GM19395 (cell line): ENCODE measurements around the gene AFF3.

Experiments used
- ATAC-seq: cut with Tn5 transposase; IDR thresholded peaks from one replicate; pipeline ENCODE4 v1.9.1; 2021; ENCODE audit warnings: mild to moderate bottlenecking, moderate library complexity; ENCODE audit not compliant: unreplicated experiment

The AFF3 gene

DNA sequence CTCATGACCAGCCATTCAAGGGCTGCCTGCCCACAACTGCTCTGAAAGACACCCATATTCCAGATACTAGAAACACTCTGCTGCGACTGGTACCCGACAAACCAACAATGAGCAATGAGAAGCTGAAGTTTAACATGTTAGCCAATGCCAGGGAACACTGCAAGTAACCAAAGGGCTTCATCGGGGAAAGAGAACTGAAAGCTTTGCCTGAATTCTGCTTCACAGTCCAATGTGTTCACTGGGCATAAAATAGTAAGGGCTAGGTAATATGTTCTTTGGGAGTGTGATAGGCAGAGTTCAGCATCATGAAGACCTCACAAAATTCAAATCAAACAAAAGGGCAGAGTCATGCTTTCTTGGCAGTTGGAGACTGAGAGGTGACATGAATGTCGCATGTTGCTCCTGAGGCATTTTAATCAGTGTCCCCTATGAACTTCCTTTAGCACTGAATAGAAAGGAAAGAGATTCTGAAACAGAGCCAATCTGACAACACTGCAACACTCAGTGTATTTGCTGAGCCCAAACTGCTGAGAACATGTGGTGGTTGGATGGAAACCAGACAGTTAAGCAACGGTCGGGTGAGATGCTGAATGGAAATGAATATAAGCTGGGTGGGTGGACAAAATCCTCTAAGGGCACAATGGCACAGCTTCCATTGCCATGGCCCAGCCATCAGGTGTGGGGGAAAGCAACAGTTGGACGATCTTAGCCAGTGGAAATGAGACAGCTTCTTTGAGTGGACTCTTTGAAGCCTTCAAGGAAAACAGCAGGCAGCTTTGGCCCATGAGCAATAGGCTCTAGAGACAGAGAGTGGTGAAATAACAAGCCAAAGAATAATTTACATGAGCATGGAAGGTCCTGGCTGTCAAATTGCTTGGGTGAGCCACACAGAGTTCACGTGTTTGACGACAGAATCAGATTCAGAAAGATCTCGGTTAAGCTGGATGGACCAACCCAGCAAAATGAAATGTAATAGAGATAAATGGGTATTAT lies 277.5 kb downstream of the AFF3 start:
- no peak for ATAC-seq

DNA sequence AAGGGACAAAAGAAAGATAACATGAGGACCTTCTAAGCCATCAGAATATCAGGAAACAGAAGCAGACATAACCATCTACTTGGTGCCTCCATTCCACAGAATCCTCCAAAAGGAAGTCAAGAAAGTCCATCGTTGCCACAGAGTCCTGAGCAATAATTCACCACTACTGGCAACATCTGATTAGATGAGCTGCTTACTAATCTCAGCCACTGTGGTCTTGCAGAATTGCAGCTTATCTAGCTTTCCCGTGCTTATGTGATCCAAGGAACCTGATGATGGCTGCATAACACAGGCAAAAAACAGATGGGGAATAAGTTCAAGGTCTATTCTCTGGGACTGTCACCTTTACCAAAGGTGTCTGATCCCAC lies 278.5 kb downstream of the AFF3 start:
- ATAC-seq: no peak

DNA sequence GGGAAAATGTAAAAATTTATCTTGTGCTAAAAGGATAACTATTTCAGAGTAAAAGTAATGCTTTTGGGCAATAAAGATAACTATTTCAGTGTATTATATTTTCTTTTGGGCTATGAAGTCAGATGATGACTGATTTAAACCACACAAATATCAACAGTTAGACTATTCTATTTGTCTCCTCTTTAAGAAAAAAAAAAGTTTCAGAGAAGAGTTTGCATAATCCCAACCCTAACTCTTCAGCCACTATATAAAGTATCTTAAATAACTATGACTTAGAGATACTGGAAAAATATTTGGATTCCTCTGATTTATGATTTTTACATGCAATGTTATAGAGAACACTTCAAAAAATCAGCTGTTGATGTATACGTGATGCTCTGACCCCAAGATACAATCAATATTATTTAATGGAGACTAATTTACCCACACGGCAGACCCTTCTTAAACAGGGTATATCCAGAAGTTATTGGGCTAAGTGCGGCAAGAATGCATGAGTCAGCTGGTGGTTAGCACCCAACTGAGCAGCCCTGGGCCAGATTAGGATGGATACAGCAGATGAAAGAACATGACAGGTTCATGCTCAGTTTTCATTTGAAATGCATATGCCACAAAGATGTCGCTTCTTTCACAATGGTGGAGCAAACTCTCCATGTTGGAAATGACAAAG lies 279.0 kb downstream of the AFF3 start:
- ATAC-seq: no peak

DNA sequence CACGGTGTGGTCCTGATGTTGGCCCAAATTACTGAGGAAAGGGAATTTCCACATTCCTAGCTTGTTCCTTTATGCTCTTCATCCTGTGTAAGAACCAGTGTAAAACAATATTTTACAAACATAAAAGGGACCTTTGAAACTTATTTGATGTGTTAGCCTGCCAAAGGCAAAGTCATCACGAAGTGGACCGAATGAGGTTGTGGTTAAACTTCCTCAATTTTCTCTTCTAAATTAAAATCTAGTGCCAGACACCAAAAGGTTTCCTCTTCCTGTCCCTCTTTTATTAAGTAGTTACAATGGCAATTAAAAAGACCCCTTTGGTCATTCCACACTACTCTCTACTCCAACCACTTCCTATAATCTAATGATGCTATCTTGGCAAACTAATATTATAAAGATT lies 279.8 kb downstream of the AFF3 start:
- ATAC-seq: no peak

DNA sequence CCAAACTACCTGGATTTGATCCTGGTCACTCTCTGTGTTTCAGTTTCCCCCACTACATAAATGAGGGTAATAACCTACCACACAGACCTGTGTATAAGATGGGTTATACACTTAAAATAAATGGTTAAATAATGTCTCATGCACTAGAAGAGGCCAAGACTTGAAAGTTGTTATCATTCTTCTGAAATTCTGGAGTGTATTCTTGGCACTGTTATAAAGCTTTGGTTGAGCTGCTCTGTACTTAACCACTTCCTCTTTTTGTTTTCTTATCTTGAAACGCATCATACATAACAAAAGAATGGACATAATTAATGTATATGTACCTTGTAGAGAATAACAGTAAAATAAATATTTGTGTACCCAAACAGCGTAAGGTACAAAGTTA lies 281.0 kb downstream of the AFF3 start:
- no peak for ATAC-seq

DNA sequence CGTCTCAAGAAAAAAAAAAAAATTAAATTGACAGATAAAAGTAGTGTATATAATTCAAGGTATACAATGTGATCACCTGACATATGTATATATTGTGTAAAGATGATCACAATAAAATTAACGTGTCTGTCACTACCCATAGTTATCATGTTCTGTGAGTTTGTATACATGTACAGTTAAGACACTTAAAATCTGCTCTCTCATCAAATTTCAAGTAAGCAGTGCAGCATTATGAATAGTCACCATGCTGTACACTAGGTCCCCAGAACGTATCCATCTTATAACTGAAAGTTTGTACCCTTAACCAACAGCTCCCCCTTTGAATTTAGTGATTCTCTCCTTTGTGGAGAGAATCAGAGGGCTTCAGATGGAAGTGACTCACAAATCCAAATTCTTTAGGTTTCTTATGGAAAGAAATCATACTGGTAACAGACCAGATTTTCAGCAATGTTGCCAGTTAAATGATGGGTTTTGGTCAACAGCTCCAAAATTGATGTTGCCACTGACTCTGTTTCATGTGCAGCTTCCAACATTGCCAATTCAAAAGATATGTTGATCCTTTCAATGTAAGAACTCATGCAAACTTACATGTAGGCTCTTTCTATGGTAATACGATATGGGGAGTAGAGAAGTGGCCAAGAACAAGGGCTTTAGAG lies 281.5 kb downstream of the AFF3 start:
- ATAC-seq: no peak

DNA sequence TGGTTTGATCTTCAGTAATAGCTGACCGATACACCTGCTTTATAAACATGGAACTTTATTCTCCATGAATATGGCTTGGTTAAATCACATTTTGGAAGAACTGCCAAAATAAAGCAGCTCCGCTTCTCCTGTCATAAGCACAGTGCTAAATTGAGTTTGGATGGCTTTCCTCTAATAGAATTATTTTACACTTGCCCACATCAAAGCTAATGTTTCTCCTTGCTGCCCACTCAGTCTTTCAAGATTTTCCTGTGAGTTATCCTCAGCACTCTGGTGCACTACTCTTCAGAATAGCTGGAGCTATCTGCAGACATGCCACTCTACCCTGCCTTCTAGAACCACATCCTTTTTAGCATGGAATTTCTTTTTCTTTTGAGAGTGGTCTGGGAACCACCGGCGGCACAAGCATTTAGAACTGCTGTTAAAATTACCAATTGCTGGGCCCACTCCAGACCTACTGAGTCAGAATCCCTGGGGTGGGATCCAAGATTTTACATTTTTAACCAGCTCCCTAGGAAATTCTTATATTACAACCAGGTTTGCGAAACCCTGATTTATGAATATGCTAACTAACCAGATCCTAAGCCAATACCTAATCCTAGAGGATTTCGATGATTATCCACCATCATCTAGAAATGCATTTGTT lies 283.3 kb downstream of the AFF3 start:
- ATAC-seq: no peak

DNA sequence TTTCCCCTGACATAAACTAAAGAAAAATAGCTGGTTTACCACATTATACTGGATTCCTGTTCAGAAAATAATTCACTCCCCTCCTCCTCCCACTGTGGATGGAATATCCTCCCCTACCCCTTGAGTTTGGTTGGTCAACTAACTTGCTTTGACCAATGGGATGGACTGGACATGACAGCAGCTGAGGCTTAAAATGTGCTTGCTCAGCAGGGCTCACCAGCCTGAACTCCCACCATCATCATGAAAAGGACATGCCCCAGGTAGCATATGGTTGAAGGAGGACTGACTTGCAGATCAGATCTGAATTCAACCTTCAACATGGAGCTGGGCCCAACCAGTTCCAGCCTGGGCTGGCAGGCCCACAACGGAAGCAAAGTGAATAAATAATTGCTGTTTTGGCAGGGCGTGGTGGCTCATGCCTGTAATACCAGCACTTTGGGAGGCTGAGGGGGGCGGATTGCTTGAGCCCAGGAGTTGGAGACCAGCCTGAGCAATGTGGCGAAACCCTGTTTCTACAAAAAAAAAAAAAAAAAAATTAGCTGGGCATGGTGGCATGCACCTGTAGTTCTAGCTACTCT lies 284.4 kb downstream of the AFF3 start:
- ATAC-seq: no peak

DNA sequence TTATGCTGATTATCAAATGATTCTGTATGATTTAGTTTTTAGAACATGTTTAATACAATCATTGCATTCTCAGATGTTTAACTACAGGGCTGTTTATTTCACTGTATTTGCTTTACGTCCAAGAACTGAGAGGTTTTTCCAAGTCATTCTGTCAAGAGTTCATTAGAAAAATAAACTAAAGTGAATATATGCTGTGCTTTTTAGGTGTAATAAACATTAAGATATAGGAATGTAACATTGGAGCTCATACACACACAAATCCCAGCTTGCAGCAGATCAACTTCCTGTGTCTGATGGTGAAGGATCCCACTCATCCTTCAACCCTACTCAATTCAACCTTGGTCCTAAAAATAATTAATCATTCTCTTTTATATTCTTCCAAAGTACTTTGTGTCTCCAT lies 285.0 kb downstream of the AFF3 start:
- no peak for ATAC-seq

DNA sequence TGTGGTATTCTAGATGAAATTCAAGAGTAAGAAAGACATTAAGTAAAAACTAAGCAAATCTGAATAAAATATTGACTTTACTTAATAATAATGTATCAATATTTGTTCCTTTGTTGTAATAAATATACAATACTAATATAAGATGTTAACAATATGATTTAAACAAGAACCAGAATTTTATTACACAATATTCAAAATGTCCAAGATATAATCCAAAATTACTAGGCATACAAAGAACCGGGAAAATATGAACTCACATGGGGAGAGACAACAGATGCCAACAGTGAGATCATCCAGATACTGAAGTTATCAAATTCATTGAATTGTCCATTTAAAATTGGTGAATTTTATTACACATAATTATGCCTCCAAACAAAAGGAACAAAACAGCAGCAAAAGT lies 286.3 kb downstream of the AFF3 start:
- ATAC-seq: no peak

DNA sequence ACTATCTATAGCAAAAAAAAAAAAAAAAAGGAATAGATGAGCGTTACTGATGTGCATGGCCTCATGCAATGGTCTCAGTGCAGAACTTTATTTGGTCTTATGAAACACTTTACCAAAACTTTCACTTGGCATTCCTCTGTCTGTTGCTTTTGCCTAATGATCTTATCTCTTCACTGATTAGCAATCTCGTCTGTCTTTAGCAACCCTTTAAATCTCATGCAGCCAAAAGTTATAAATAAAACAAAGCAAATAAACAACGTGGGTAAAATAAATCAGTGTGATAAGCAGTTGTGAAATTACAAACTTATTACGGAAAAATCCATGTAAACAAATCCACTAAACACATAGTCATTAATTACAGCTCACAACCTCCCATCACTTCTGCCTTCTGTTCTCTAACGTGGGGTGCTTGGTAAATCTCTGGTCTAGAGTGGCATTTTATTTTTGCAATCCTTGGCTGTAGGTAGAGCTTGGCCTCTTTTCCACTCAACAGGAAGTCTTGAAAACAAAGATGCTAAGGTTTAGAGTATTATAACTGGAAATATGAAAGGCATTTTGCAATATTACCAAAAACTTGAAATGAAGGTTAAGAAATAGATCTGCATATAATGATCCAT lies 288.0 kb downstream of the AFF3 start:
- no peak for ATAC-seq

DNA sequence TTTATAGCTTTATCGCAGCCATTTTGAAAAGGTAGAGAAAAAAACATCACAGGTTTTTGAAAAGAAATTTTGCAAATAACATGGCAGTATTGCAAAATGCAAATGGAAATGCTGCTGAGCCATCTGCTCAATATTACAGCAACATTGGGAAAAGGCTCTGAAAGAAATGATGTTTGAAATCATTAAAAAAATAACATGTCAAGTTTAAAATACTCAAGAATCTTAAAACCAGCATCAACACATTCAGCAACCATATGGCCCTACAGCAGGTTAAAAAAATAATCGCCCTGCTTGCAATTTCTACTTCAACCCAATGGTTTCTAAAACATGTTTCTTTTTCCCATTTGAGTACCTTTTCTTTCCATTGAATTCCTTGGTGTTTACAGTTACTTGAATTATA lies 289.4 kb downstream of the AFF3 start:
- ATAC-seq: no peak

DNA sequence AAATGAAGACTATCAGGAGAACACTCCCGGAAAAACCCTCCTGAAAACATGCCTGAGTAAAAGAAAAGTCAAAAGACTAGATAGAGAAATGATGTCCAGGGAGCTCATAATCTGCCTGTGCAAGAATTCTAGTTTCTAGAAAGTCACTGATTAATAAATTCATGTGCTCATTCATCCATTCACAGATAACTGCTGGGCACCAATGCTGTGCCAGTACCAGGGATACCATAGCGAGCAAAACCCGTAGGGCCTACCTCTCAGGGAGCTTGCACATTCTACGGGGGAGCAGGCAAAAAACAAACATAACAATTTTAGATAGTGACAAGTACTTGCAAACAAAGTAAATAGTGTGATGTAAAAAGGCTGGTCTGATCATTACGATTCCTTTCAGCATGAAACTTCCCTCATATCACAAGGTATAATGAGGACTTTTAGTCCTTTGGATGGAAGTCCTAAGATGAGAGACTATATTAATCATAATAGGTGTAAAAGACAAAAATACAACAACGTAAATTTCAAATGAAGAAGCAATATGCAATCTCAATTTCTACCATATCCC lies 289.9 kb downstream of the AFF3 start:
- ATAC-seq: no peak

DNA sequence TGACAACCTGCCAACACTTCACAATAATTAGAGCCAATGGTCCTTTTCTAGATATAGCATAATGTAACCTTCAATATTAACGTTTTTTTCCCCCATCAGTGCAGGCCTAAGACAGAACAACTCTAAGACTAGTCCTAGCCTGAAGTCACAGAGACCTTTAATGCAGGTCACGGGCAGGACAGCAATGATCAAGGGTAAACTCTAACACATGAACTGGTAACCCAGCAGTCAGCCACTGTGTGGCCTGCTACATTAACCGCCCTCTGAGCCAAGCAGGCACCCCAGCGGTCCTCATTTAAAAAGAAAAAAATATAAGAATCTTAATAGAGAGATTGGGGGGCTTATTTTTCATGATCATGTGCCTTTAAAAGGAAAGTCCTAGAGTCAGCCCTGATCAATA lies 290.6 kb downstream of the AFF3 start:
- no peak for ATAC-seq

DNA sequence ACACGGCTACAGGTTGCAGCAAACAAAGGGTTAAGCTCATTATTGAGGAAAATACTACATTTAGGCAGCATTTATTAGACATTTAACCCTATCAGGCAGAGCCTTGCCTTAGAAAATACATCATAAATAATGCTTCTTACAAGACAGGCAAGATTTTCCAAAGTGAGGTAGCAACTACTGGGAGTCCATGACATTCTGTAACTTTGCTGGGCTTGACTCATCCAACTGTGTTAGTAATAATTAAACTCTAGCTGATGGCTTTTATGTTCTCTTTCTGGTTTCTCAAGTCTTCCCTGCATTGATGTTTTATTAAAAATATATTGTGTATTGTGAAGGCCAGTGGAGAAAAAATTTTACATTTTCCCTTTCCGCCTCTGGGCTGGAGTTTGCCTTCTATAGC lies 291.3 kb downstream of the AFF3 start:
- ATAC-seq: no peak

DNA sequence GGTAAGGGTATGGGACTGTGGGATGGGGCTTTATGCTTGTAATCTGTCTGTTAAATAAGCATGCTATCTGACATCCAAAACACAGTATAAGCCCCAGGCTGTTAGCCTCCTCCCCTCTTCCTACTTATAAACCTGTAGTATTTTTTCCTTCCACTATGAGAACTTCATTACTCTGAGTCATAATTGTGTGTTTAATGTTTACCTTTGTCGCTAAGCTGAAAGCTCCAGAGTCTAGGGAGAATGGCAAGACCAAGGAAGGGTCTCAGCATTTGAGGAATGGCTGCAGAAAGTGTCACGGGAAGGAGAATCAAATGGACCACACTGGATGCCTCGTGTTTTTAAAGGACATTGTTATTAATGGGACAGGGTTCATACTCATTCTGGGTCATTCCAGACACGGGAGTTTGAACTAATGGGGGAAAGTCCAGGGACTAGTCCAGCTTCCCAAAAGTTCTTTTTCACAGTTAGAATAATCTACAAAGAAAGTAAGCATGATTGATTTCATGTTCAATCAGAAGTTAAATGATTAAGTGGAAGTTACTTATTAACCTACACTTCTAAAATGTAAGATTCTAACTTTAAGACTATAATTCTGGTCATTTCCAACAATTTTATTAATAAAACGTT lies 292.2 kb downstream of the AFF3 start:
- ATAC-seq: no peak

DNA sequence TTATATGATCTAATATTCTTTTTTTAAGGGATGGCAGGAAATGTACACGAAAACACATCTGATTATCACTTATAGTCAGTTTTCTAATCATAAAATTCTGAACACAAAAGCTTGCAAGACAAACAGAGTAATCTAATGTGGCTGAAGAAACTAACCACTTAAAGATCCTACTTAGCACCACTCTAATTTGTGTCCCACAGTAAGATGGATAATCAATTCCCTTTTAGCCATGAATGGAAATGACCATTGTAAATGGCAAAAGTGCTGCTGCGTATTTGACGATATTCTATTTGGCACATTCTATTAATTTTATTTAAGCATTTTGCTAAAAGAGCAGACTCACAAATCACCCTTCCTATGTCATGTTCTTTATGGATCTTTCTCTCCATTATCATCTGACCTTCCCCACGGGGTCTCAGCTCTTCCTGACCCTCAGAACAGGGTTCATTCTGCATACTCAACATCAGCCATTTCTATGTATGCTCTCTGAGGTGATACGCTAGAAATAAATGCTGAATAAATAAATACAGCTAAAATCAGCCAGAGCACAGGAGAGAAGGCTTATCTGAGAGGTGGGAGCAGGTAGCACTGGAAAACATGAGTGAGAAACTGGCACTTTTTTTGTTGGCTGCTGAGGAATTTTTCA lies 295.8 kb downstream of the AFF3 start:
- no peak for ATAC-seq

DNA sequence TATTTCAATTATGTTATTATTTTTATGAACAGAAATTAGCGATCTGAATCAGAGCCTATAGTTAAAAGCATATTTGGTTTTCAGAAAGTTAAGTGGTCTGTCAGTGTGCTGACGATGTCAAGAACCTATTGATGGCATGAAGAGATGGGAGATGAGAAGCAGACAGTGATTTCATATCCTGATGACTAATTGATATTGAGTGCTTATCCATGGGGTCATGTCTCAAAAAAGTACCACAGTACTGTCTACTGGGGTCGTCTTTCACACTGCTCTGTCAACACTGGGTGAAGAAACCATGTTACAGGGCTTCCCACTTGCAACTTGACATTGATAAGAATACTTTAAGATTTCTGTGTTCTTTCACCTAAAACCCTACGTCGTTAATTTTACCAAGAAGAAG lies 297.1 kb downstream of the AFF3 start:
- no peak for ATAC-seq

DNA sequence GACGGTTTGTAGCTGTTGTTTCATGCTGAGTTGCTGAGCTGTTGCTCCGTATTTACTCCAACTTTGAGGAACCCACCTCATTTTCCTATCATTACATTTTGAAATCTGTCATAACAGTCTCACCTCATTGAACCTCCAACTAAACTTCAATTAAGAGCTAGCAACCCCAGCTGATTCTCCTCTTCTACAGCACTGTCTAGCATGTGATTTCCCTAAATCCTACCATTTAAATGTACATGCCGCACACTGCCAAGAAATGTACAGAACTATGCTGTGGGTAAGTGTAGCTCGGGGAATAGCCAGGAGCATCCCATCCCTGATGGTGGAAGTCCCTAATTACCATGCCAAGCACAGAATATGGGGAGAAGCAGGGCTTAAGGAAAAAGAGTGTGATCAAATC lies 299.9 kb downstream of the AFF3 start:
- ATAC-seq: no peak
